GM18508 (cell line): ENCODE results near the gene TMEM138.

ENCODE experiments used
- ATAC-seq: cut with Tn5 transposase; IDR thresholded peaks from one replicate; pipeline ENCODE4 v1.9.1; 2021; ENCODE audit warnings: moderate number of reproducible peaks; ENCODE audit not compliant: insufficient read depth, unreplicated experiment

Gene TMEM138

GRCh38 chr11:61361741-61362541 lies at the start of gene TMEM138, which contains the start of gene CYB561A3:
TSS of gene TMEM138 (plus strand) at chr11:61362374. CDS start at chr11:61364391, 2,017 bp downstream.
TSS of gene CYB561A3 (minus strand) at chr11:61361882. CDS start at chr11:61356713, 5,169 bp downstream.
- ATAC-seq, result peak; percentile 48

- no peak for ATAC-seq
Observed at GRCh38 chr11:61315260-61315659, 46.9 kb upstream of the TMEM138 start.

DNA sequence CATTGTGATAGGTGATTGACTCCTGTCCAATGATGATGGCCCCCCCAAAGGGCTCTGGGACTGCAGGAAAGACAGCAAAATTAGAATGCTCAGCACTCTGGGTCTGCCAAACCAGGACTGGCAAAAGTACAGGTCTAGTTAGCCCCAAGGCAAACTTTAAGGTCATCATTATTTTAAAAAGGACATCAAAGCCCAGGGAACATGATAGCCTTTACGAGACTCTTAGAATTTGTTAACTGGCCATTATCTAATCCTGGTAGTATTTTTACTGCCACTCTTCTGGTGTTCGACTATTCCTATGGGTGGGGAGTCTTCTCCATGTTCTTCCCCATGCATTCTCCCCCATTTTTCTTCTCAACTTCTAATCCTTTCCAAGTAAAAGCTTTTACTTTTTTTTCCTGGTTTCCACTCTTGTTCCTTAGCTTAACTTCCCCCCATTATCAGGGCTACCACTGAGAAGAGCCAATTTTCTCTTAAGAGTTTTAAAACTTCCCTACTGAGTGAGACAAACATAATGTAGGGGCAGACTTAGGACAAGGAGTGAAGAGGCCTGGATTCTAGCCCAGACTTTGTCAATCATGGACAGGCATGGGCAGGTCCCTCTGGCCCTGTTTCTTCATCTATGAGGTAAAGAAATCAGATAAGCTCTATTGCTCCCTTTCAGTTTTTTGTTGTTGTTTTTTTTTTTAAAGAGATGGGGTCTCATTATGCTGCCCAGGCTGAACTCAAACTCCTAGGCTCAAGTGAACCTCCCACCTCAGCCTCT lies 36.3 kb upstream of the TMEM138 start:
- ATAC-seq, result no peak

DNA sequence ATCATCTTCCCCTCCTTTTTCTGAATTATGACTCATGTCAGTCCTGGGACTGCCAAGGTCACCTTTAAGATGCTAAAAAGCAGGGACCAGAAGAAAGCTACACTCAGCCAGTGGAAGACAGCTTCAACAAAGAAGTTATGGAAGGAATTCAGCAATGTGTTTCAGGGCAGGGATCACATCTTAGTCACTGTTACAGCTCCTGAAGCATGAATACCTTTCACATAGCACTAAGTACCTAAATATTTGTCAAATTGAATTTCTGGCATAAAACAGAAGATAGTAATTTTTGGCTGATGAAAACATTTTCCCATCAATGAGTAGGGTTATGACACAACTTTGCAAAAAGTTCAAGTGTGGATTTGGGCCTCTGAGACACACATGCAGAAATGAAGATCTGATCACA lies 34.5 kb upstream of the TMEM138 start:
- ATAC-seq, result no peak

DNA sequence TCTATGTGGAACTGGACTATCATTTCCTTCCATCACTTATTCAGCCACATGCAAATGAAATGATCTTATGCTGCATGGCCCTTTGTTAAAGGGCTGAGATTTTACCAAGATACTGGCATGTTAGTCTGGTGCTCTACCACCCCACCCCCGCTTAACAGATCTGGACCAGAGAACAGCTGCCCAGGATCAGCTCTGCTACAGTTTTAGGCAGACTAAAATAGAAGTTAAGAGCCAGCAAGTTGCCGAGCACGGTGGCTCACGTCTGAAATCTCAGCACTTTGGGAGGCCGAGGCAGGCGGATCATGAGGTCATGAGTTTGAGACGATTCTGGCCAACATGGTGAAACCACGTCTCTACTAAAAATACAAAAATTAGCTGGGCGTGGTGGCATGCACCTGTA lies 33.8 kb upstream of the TMEM138 start:
- ATAC-seq, result no peak

- ATAC-seq, result no peak
Observed at GRCh38 chr11:61329871-61330270, 32.3 kb upstream of the TMEM138 start.

DNA sequence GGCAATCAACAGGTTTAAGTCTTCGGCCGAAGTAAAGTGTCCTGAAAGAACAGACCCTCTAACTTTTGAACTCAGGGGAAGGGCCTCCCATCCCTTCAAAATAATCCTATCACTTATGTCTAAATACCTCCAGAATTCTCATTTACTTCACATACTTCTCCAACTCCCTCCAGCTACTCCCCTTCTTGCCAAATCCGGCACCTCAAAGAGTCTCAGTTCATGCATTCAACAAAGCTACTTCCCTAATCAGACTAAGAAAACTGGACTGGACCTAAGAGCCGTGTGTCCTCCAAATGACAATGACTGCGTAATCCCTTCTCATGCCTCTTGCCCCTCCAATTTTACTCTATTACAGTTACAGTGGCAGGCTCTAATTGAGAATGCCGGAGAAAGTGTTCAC lies 30.5 kb upstream of the TMEM138 start:
- no peak for ATAC-seq

- no peak for ATAC-seq
Observed at GRCh38 chr11:61332281-61332796, 29.8 kb upstream of the TMEM138 start.

DNA sequence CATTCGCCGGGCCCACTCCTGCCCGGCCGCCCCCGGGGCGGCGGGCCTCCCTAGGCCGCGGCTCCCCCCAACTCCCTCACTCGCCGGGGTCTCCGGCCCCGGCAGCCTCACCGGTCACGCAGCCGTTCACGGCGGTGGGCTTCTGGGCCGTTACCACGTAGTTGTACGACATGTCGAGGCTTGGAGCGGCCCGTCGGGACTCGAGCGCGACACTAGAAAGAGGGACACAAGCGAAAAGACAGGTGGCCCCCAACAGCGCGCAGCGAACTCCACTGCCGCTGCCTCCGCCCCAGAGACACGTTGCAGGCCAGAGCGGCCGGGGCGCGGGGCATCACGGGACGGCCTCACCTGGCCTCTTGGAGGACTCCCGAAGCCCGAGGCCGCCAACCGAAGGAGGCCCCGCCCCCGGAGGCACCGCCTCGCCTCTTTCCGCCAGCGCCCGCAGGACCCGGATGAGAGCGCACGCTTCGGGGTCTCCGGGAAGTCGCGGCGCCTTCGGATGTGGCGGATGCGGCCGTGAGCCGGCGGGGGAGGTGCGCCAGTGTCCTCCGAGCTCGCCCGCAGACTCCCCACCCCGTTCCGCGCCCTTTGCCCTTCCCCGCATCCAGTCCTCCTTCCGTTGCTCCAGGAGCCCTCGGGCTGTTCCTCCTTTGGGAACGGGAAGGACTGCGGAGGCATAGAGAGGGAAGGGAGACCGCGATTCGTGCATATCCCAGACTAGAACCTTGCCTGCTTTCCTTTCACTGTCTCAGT lies 29.2 kb upstream of the TMEM138 start, which contains the start of the genes DDB1 and TKFC:
TSS of gene DDB1 (minus strand) at position 309 of the 753 bp plus-strand sequence. CDS start at position 172, 137 bp downstream.
TSS of gene TKFC (plus strand) at position 432 of the 753 bp plus-strand sequence. CDS start 1,501 bp downstream, outside the sequence.
- ATAC-seq, result no peak

DNA sequence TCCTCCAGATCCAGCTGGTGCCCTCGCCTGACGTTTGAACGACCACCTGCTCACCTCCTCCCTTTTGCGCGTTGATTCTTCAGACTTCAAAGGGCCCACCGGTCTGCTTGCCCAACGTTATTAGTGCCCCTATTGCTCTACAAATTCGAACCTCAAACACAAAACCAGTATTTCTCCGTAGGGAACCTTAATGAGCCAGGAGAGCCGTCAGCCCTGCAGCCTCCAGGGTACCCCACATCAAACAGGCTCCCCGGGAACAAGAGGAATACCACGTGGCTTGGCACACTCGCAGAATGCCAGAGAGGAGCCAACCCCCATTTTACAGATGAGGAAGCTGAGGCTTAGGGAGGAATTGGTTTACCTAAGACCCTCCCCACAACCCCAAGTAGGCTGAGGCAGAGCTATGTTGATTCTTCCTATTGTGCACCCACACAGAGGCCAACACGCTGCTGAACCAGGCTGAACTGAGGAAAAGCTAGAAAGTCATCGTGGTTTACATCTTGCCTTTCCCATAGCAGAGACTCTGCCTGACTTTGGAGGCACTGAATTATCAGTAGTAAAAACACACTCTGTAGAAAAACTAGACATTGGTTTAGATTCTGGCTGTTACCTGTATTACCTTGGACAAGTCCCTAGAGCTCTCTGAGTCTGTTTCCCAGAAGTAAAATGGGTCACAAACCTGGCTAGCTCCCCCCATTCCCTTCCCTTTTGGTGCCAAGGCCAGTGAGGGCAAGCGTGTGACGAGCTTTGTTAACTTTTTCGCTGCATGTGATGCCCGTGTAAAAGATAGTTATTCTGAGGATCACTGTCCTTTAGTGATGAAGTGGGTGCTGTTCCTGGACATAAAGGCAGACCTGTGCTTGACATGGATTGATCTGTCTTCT lies 28.4 kb upstream of the TMEM138 start:
- no peak for ATAC-seq

DNA sequence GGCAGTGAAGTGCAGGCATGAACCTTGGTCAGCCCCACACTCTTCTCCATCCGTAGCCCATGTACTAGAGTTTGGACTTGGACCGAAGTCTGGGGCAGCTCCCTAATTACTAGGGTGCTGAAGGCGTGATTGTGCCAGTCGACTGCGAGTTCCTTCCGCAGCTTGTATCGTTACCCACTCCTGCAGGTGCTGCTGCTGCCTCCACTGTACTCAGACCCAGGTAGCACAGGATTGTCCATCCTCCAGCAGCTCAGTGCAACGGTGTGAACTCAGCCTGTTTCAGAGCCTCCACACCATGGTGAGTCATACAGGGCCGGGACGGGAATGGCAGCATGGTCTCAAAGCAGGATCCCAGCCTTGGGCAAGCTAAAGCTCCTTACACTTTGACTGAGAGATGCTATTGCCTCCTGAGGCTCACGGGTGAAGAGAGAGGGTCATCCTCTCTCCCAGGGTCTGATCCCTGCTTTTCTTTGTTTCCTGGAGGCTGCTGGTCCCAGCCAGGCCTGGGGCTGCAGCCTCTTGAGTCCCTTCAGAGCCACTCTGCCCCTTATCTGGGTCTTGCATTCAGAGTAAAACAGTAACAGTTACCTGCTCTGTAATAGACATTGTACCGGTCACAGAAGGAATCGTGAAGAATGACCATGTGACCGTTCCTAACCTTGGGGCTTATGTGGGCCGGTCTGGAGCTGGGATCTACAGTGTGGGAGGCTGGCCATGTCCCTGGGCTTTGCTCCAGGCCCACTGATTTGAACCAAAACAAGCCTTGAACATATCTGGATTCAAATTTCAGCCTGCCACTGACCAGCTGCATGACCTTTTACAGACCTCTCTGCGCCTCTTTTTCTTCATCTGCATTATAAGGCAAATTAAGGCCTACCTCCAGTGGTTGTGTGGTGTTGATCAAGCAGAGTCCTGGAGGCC lies 27.5 kb upstream of the TMEM138 start:
- no peak for ATAC-seq

GRCh38 chr11:61335355-61335710 lies 26.8 kb upstream of the TMEM138 start:
- ATAC-seq, result no peak

DNA sequence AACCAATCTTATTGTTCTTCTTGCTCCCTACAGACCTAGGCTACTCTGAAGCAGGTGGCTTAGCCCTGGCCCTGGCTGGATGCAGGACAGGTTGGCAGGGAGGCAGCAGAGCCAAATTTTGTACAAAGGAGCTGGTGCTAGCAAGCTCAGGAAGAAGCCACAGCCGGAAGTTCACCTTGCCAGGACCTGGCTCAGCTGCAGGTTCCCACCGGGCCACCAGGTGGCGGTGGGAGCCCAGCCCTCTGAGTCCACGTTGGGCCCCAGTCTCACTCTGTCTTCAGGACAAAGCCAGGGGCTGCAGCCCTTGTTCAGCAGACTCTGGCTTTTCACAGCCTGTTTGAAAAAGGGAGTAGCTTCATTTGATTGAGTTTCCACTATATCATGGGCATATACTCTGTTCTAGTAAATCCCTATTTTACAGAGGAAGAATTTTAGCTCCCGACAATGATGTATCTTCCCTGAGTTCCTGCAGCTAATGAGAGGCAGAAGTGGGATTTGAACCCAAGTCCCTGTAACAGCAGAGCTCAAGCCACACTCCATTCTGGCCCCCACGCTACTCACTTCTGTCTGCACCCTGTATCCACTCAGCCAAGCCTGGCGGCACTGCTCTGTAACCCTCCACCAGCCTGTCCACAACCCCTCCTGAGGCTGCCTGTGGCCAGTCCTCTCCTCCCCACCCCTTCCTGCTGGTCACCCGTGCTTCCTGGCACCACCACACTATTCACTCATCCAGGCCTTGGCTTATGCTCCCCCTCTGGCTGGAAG lies 25.8 kb upstream of the TMEM138 start:
- ATAC-seq, result no peak

GRCh38 chr11:61337706-61338470 lies 24.3 kb upstream of the TMEM138 start:
- no peak for ATAC-seq

GRCh38 chr11:61338783-61339489 lies 23.2 kb upstream of the TMEM138 start:
- ATAC-seq, result no peak

GRCh38 chr11:61339490-61339878 lies 22.7 kb upstream of the TMEM138 start:
- no peak for ATAC-seq
